ENCODE measurements around the gene CPN1.

The CPN1 gene

DNA sequence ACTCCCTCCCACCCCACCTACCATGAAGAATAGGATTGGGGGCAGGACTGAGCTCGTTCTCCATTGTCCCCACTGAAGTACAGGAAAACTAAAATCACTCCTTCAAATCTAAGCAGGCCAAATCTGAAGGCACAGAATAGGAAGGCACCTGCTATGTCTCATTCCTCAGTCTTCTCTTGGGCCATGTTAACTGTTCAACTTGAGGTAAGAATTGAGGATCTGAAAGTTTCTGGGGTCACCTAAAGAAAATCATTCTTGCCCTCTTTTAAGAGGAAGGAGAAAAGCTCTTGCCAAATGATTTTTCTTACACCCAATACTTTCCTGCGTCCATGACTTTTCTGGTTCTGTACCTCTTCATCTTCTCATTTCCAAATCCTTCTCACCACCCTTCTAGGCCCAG lies 4.9 kb downstream of the CPN1 start:
- no peak for DNase-seq (ENCODE audit: low read depth in 2 of 2)

GRCh38 chr10:100075426-100076220 lies 6.0 kb downstream of the CPN1 start:
- no peak for DNase-seq (ENCODE audit: low read depth in 2 of 2)

GRCh38 chr10:100072514-100072913 lies 9.2 kb downstream of the CPN1 start:
- DNase-seq (ENCODE audit: low read depth in 2 of 2): no peak

DNA sequence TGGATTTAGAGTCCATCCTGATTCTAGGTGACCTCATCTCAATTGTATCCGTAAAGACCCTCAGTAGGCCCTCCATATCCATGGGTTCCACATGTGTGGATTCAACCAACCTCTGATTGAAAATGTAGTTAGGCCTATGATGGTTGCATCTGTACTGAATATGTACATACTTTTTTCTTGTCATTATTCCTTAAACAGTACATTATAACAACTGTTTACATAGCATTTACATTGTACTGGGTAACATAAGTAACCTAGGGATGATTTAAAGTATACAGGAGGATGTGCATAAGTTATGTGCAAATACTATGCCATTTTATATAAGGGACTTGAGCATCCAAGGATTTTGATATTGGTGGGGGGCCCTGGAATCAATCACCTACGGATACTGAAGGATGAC lies 10.1 kb downstream of the CPN1 start:
- DNase-seq (ENCODE audit: low read depth in 2 of 2): no peak

- no peak for DNase-seq (ENCODE audit: low read depth in 2 of 2)
Measured at GRCh38 chr10:100067466-100067865, 14.2 kb downstream of the CPN1 start.

DNA sequence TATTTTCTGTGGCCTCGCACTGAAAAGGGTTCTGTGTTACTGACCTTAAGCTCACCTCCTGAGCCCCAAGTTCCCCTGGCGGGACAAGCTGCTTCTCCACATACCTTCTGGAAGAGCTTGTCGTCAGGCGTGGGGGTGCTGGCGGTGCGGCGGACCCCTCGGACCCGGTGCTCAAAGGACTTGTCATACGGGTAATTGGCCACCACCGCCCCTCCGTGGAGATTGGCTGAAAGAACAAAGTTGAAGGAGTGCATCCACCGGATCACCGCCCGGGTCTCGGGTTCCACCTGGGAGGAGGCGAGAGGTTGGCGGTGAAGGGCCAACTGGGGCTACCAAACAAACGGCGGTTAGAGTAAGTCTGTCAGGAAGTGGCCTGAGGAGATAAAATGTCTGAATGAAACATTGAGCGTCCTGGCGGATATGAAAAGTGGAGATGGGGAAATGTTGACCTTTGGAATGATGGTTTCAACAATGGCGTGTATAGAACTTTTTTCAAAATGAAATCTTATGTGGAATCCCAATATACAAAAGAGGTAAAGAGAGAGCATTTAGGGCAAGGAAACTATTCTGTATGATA lies 16.5 kb downstream of the CPN1 start:
- no peak for DNase-seq (ENCODE audit: low read depth in 2 of 2)

DNA sequence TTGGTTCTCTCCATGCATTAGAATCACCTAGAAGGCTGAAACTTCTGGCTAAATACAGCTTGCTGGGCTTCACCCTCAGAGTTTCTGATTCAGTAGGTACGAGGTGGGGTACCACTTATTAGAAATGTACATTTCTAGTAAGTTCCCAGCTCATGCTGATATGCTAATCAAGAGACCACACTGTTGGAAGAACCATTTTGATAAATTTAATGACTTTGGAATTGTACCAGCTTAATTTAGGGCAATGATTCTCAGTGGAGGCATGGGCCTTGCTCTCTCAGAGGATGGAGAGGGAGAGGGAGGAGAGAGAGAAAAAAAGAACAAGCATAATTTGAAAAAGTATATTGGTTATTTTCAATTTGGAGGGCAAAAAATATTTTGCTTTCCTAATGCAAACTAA lies 20.3 kb downstream of the CPN1 start:
- DNase-seq (ENCODE audit: low read depth in 2 of 2): no peak

DNA sequence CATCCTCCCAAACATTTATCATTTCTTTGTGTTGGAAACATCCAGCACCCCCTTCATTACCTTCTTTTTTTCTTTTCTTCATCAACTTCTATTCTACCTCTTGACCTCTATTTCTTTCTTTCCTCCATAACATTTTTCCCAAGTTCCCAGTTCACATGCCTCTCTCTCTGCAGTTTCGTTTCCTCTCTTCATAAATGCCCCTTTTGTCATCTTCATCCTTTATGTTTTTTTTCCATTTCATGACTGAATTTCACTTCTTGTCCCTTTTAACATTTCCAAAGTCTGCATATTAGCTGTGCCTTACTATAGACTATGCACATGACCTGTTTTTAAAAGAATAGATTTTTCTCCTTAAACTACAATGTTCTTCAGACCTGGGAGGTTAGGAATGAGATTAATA lies 23.7 kb downstream of the CPN1 start:
- no peak for DNase-seq (ENCODE audit: low read depth in 2 of 2)

DNA sequence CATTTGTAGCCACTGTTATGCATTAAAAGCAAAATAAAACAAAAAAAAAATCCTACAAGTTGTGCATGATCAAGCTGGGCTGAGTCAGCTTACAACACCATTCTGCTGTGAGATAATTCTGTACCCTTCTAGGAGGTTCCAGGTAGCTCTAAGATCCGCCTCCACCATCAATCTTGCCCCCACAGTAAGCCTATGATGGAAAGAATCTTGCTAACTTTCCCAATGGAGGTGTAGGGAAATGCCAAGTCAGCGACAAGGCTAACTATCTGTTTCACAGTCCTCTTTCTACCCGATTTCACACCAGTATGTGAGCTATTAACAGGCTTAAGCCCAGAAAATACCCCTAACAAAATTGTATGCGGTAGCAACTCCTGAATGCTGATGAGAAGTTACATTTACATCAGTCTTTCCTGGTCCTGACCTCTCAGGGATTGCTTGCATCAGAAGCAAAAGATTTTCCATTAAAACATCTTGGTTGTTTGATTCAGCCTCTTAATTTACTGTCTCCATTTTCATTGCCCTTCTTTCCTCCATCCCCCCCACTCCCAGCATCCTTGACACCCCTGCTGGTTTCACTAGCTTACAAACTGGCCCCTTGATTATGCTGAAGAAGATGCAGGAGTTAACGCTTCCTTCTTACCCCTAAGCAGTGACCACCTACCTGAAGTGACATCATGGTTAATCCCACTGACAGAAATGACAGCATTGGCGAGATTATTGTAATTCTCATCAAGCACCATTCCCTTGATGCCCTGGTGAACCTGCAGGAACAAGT lies 27.8 kb downstream of the CPN1 start:
- DNase-seq (ENCODE audit: low read depth in 2 of 2): no peak

DNA sequence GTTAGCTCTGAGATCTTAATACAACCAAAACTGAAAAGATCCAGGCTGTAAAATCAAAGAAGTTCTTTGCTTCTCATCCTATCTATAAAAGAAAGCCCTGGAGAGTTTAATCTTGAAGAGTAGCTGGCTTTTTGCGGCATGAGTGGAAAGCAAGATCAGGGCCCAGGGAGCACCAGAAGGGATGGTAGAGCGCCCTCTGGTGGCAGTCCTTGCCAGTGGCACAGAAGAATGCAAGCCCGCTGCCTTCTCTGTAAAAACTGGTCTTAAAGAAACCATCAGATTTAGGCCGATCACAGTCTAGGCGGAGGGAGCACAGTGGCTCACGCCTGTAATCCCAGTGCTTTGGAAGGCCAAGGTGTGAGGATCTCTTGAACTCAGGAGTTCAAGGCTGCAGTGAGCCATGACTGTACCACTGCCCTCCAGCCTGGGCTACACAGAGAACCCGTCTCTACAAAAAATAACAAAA lies 35.6 kb downstream of the CPN1 start:
- peak; percentile 45 to 48 for DNase-seq (ENCODE audit: low read depth in 2 of 2)

GRCh38 chr10:100045592-100045991 lies 36.1 kb downstream of the CPN1 start:
- no peak for DNase-seq (ENCODE audit: low read depth in 2 of 2)

DNA sequence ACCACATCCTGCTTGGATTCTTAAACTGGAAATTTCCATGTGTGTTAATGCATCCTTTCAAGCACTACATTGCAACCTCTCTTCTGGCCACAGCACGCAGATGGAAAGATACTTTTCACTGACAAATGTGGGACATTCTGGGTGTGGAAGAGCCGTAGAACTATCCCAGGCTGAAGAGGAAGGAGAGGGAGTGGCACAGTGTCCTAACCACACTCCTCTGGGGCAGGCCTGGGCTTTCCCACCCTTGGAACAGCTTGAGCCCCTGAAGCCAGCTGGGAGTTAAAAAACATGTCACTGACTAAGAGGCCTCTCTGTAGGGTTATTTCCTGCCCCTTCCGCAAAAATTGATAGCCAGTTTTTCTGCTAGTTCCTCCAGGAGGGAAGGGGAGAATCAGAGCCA lies 37.9 kb downstream of the CPN1 start:
- DNase-seq (ENCODE audit: low read depth in 2 of 2): no peak

- DNase-seq (ENCODE audit: low read depth in 2 of 2): no peak
Measured at GRCh38 chr10:100043344-100043743, 38.3 kb downstream of the CPN1 start.

DNA sequence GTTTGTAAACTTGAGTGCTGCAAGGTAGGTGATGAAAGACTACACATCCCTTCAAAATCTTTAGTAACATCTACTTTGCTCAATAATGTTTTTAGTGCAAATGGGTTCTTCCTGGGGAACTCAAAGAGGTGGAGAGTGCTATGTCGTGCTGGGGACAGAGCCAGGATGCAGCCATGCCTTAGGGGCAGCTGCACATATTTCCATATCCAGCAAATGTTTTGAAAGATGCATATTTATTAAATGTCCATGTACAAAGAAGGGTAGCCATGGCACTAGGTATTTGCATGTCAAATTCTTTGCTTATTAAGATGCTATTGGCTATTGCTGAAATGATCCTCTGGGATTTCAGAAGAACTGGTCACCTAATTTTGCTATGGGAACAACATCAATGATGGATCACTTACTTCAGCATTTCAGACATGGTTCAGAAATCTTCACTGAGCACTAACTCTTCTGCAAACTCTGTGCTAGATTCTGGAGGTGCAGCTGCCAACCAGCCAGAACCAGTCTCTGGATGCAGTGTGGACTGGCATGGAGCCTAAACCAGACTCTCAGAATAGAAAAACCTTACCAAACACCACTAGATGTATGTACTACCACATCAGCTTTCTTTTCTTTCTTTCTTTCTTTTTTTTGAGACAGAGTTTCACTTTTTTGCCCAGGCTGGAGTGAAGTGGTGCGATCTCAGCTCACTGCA lies 40.2 kb downstream of the CPN1 start:
- no peak for DNase-seq (ENCODE audit: low read depth in 2 of 2)

DNA sequence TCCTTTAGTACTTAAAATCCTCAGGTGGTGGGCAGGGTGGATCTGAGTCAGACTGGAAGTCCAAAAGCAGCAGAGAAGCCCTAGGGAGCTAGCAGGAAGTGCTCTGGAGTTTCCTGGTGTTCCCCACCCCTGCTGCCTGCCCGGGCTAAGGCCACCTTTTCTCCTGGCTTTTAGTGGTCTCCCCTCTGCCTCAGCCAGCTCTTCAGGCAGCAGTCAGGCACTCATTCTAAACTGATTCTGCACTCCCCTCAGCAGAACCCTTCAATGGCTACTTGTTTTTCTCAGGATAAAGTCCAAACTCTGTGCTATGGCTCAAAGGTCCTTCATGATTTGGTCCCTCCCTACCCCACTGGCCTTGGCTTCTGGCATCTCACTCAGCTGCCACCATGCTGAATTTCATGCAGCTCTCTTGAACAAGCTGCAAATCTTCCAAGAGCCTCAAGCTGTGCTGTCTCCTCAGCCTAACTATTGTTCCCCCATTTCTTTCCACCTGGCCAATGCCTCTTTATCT lies 43.1 kb downstream of the CPN1 start:
- no peak for DNase-seq (ENCODE audit: low read depth in 2 of 2)

GRCh38 chr10:100037758-100038315 lies 43.8 kb downstream of the CPN1 start:
- no peak for DNase-seq (ENCODE audit: low read depth in 2 of 2)

- no peak for DNase-seq (ENCODE audit: low read depth in 2 of 2)
Measured at GRCh38 chr10:100036850-100037249, 44.8 kb downstream of the CPN1 start.

DNA sequence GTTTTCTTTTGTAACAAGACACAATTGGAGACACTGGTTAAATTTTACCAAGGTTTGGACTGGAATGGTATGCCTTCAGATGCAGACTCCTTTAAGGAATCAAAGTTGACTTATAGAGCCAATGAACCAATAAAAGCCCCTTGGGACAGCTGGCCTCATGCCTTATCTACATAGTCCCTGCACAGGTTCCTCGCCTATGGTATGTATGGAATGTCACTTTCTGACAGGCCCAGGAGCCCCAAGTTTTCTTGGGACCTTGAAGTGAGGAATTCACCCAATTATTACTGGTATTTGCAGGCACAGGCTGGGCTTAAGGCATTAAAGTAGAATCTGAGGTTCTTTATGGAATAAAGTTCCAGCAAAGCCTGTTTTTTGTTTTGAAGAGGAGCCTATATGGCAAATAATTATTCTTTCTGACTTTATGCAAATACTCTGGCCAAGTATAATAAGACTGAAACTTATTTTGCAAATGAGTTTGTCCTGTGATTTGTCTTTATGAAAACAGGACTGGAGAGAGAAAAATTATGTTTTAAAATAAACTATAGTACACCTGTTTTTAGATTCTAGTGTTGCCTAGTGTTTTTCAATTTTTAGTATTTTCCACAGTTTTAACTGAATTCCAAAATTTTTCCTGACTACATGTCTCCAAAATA lies 47.8 kb downstream of the CPN1 start:
- no peak for DNase-seq (ENCODE audit: low read depth in 2 of 2)

- no peak for DNase-seq (ENCODE audit: low read depth in 2 of 2)
Measured at GRCh38 chr10:100027416-100027815, 54.3 kb downstream of the CPN1 start.

DNA sequence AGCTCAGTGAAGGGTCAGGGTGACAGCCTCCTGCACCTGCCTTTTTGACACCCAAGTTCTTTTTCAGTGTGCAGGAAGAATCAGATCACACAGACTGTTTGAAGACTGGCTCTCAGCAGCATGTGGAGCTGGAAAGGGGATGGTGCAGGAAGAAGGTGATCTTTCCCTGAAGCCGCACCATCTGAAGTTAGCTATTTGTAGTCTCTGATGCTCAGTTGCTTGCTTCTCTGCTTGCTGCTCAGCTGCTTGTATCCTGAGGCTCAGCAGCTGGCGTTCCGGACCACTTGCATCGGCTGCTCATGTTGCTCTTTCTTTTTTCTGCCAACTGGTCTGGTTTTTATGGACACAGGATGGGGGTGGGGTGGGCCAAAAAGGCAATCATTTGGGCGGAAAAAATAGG lies 56.1 kb downstream of the CPN1 start:
- no peak for DNase-seq (ENCODE audit: low read depth in 2 of 2)

GRCh38 chr10:100024748-100025147 lies 56.9 kb downstream of the CPN1 start:
- DNase-seq (ENCODE audit: low read depth in 2 of 2): no peak

All from fibroblast of skin of left biceps (primary cell).